GM12873 (cell line): ENCODE results near the gene CIB4.

Experiments
- TF ChIP-seq, protein P1 (sequence below): IDR thresholded peaks from 2 replicates; pipeline ENCODE4 v1.5.1; 2012; ENCODE audit warnings: low read depth, mild to moderate bottlenecking, moderate library complexity, low read length, control low read depth; ENCODE audit not compliant: insufficient read depth; ENCODE audit errors: missing control alignments

Gene CIB4

GRCh38 chr2:26613241-26614215, 27.6 kb downstream of the CIB4 start:
- TF ChIP-seq, protein P1, sequence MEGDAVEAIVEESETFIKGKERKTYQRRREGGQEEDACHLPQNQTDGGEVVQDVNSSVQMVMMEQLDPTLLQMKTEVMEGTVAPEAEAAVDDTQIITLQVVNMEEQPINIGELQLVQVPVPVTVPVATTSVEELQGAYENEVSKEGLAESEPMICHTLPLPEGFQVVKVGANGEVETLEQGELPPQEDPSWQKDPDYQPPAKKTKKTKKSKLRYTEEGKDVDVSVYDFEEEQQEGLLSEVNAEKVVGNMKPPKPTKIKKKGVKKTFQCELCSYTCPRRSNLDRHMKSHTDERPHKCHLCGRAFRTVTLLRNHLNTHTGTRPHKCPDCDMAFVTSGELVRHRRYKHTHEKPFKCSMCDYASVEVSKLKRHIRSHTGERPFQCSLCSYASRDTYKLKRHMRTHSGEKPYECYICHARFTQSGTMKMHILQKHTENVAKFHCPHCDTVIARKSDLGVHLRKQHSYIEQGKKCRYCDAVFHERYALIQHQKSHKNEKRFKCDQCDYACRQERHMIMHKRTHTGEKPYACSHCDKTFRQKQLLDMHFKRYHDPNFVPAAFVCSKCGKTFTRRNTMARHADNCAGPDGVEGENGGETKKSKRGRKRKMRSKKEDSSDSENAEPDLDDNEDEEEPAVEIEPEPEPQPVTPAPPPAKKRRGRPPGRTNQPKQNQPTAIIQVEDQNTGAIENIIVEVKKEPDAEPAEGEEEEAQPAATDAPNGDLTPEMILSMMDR = no peak

DNA sequence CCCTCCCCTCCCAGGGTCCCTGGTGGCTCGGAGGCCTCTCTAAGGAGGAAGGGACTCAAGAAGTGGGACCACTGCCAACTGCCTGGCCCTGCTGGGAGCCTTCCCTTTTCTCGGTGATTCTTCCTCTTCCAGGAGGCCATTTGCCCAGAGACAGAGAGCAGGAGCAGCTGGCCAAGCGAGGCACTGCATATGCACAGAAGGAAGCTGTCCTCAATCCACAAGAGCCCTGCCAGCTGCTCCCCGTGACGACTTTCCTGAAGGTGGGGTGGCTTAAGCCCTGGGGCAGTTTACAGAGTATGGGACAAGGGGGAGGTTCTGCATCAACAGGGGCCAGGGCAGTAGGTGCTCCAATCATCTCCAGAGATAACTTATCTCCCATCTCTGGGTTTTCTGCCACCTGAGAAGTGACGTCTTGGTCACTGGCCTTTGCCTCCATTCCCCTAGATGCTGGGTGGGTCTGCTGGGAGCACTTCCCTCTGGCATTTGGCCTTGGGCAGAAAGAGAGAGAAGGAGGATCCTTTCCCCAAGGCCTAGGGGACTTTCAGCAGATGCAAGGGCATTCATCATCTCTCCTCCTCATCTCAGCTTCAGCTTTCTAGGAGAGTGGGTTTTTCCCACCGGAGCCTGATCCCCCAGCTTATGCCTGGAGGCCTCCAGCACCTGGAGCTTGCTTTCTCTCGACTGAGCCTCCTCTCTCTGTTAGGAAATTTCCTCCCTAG, 28.5 kb downstream of the CIB4 start:
- TF ChIP-seq, protein P1 = no peak

GRCh38 chr2:26612034-26612433, 29.1 kb downstream of the CIB4 start:
- TF ChIP-seq, protein P1 = no peak

GRCh38 chr2:26610504-26611335, 30.4 kb downstream of the CIB4 start:
- TF ChIP-seq, protein P1 = no peak

DNA sequence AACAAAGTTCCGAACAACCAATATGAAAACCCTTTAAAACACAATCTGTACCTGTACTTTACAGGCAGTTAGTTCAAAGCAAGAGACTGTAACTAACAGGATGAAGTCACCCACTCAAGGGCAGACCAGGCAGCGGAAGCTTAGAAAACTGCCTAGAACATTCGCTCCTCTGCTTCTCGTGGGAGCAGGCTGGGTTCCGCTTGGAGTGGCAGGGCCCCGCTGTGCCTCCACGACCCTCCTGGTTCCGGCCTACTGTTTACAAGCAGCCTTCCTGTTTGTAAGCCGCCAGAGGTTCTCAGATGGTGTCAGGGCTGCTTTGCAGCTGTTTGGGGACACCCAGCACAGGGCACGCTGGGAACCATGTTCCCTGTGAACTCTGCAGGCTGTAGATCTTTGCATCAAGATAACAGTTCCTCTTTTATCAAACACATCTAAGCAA, 31.3 kb downstream of the CIB4 start:
- TF ChIP-seq, protein P1 = no peak

DNA sequence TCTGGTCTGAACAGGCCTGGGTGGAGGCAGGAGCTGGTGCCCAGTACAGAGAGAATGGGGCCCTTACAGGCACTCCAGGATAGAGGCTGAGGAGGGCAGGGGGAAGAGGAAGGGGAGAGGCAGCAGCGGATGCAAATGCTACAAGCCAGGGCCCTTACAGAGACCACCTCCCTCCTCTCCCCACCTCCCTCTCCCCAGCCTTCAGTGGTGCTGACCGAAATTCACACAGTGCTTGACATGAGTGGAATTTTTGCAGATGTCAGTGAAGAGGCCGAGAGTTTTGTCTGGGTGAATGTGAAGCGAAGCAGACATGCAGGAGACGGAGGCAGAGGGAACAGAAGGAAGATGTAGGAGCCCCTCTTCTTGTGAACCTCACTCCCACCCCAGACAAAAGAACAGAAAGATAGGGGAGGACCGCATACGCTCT, 31.9 kb downstream of the CIB4 start:
- TF ChIP-seq, protein P1 = no peak
